GM10248 (cell line): Measurements from ENCODE around the gene MCF2L.
"Not testable (repeated sequence)": the region's sequence is repeated elsewhere in the genome, so short reads cannot be mapped to it uniquely, and the experiment has no call there.

ENCODE experiments used
- CTCF ChIA-PET: fragments of 300-600 bp; sonication (Branson Sonifier 250); formaldehyde crosslinking; extraction: SDS; loops from one replicate; lab custom pipeline; 2021; ENCODE audit warnings: antibody characterized with exemption; lab: Yijun Ruan, JAX
- POLR2A ChIA-PET: fragments of 350-650 bp; sonication (Branson Sonifier 250); formaldehyde crosslinking; extraction: SDS; loops from one replicate; lab custom pipeline; 2020; ENCODE audit warnings: antibody characterized with exemption; lab: Yijun Ruan, JAX
- DNase-seq: peaks from one replicate; pipeline ENCODE4 v3.0.0; 2012; ENCODE audit errors: extremely low spot score
- TF ChIP-seq, protein P1 (sequence below): IDR thresholded peaks from 2 replicates; pipeline ENCODE4 v1.5.1; 2012; ENCODE audit warnings: mild to moderate bottlenecking, low read depth; ENCODE audit errors: extremely low read depth, missing control alignments, control extremely low read depth

Gene MCF2L

DNA sequence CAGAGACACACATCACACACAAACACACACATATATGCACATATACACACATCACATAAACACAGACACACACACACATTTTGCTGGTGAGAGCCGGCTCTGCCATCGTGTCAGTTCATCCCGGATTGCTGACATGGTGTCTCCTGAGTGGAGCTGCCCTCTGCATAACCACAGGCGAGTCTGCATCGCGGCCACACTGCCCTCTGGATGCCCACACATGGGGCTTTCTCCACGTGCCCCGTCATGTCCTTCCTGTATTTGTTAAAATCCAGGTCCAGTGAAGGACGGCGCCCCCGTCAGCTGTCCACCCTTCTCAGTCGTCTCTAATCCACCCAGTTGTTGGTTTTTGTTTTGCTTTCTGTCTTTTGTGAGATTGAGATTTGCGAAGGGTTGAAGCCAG is 84.0 kb downstream of the MCF2L start:
- POLR2A ChIA-PET, result no interaction called here
- TF ChIP-seq, protein P1, sequence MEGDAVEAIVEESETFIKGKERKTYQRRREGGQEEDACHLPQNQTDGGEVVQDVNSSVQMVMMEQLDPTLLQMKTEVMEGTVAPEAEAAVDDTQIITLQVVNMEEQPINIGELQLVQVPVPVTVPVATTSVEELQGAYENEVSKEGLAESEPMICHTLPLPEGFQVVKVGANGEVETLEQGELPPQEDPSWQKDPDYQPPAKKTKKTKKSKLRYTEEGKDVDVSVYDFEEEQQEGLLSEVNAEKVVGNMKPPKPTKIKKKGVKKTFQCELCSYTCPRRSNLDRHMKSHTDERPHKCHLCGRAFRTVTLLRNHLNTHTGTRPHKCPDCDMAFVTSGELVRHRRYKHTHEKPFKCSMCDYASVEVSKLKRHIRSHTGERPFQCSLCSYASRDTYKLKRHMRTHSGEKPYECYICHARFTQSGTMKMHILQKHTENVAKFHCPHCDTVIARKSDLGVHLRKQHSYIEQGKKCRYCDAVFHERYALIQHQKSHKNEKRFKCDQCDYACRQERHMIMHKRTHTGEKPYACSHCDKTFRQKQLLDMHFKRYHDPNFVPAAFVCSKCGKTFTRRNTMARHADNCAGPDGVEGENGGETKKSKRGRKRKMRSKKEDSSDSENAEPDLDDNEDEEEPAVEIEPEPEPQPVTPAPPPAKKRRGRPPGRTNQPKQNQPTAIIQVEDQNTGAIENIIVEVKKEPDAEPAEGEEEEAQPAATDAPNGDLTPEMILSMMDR, result no peak
- CTCF ChIA-PET, result interaction anchor here (1.0 kb wide), 1 partner anchor 25 kb away, joined by 3 read pairs; no protein-coding TSS in a partner anchor
- DNase-seq, result no peak

DNA sequence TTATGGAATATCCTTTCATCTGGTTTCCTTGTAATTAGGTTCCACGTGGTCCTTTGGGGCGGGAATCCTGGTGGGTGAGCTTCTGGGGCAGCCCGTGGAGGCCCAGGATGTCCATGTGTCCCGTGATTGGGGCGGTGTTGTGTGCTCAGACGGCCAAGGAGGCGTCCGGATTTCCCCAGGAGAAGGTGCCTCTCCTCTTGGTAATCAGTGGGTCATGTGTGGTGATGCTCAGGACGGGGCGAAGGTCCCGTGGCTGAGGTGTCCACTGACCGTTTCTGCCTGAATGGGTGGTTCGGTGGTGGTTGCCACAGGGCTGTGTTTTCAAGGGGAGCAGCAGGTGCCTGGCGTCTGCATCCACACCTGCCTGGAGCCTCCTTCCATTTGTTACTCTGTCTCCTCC is 84.4 kb downstream of the MCF2L start:
- POLR2A ChIA-PET, result no interaction called here
- CTCF ChIA-PET, result no interaction called here
- no peak for DNase-seq
- TF ChIP-seq, protein P1, result no peak

DNA sequence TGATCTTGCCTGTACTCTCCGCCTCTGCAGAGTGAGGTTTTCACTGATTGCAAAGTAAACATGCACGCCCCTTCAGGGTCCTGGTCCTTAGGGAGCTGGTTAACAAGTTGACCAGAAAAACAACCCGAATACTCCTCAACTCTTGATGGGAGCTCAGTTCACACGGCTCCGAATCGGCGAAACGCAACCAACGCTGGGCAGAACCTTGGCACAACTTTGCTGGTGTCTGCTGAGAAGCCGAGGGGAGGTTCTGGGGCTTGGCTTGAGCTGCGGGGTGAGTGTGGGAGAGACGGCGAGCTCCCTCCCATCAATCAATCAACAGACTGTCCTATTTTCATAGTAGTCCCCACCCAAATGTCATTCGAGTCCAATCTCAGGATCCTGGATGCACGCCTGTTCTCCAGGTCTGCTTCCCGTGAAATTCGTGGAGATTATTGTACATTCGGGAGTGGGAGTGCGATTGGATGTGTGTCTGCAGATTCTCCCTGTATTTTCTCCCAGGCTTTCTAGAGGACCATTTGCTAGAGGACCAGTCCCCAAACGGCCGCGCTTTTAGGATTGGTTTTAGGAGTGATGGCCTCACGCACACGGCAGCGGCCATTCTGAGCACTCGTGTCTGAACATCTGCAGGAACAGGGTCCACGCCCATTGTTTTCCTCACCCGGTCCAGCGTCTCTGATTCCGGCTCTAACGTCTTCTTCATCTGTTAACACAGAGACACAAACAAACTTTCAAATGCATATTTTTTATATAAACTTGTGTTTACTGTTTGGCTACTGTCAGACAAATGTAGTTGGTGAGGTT is 85.0 kb downstream of the MCF2L start:
- TF ChIP-seq, protein P1, result no peak
- CTCF ChIA-PET, result no interaction called here
- POLR2A ChIA-PET, result interaction anchor here (0.6 kb wide), 1 partner anchor 10 kb away, joined by 3 read pairs; no protein-coding TSS in a partner anchor
- no peak for DNase-seq

DNA sequence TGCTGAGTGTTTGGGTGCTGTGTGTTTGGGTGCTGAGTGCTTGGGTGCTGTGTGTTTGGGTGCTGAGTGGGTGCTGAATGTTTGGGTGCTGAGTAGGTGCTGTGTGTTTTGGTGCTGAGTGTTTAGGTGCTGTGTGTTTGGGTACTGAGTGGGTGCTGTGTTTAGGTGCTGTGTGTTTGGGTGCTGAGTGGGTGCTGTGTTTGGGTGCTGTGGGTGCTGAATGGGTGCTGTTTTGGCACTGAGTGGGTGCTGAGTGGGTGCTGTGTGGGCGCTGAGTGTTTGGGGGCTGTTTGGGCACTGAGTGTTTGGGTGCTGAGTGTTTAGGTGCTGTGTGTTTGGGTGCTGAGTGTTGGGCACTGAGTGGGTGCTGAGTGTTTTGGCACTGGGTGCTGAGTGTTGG is 88.1 kb downstream of the MCF2L start:
- POLR2A ChIA-PET, result no interaction called here

DNA sequence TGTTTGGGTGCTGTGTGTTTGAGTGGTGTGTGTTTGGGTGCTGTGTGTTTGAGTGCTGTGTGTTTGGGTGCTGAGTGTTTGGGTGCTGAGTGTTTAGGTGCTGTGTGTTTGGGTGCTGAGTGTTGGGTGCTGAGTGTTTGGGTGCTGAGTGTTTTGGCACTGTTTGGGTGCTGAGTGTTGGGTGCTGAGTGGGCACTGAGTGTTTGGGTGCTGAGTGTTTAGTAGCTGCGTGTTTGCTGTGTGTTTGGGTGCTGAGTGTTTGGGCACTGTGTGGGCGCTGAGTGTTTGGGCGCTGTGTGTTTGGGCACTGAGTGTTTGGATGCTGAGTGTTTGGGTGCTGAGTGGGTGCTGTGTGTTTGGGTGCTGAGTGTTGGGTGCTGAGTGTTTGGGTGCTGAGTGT is 88.5 kb downstream of the MCF2L start:
- POLR2A ChIA-PET, DNase-seq, CTCF ChIA-PET: not testable (repeated sequence)

More for the DNA sequence above, 88.1 kb downstream of the MCF2L start:
- TF ChIP-seq, protein P1, result no peak
- no peak for DNase-seq
- CTCF ChIA-PET, result no interaction called here

DNA sequence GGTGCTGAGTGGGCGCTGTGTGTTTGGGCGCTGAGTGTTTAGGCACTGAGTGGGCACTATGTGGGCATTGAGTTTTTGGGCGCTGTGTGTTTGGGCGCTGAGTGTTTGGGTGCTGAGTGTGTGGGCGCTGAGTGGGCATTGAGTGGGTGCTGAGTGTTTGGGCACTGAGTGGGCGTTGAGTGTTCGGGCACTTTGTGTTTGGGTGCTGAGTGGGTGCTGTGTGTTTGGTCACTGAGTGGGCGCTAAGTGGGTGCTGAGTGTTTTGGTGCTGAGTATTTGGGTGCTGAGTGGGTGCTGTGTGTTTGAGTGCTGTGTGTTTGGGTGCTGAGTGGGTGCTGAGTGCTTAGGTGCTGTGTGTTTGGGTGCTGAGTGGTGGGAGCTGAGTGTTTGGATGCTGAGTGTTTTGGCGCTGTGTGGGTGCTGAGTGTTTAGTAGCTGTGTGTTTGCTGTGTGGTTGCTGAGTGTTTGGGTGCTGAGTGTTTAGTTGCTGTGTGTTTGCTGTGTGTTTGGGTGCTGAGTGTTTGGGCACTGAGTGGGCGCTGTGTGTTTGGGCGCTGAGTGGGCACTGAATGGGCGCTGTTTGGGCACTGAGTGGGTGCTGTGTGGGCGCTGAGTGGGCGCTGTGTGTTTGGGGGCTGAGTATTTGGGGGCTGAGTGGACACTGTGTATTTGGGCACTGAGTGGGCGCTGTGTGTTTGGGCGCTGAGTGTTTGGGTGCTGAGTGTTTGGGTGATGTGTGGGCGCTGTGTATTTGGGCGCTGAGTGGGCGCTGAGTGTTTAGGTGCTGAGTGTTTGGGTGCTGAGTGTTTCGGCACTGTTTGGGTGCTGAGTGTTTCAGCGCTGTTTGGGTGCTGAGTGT is 89.3 kb downstream of the MCF2L start:
- TF ChIP-seq, protein P1, result no peak
- DNase-seq, result no peak
- ChIA-PET CTCF (no interaction called here), POLR2A (no interaction called here)
